ENCODE data around the gene DEXI. TPM values are rescaled to one million over a fixed set of nuclear protein-coding genes. Genes with fewer than 3 reads are reported as not detected.

The DEXI gene
- polyA plus RNA-seq, 3 donors: 4.9 to 10.8 (median 6.8) TPM

GRCh38 chr16:10984509-10984908 is 42.2 kb upstream of the DEXI start:
- no peaks in the 10 kb centered on the region for H3K9me3 Mint-ChIP-seq
- DNase-seq: no peak
- Histone ChIP-seq H3K9me3 (replicated peaks in 1 of 2; ENCODE audit: control insufficient read depth in 1 of 2, insufficient read depth in 1 of 2, low read length in 2 of 2) (no peaks in the 10 kb centered on the region), H3K27ac (ENCODE audit: low read depth in 1 of 2, low read length in 2 of 2) (no peak overlapping the region), H3K4me1 (ENCODE audit: control insufficient read depth in 1 of 2, insufficient read depth in 2 of 2, low read length in 2 of 2) (no peaks in the 10 kb centered on the region), H3K27me3 (ENCODE audit: control insufficient read depth in 2 of 2, insufficient read depth in 2 of 2, low read length in 2 of 2) (no peaks in the 10 kb centered on the region), H3K79me2 (ENCODE audit: insufficient read depth, low read length) (no peaks in the 10 kb centered on the region), H3K36me3 (replicated peaks in 1 of 2; ENCODE audit: control insufficient read depth in 1 of 2, insufficient read depth in 2 of 2, low read length in 2 of 2) (peaks cover 47 to 87% of the 10 kb centered on the region in 2 donors), H3K4me2 (replicated peaks; ENCODE audit: extremely low read depth, low read length, poor library complexity, severe bottlenecking) (no peak overlapping the region), H4K20me1 (ENCODE audit: insufficient read depth, low read length) (no peaks in the 10 kb centered on the region), H3K9ac (ENCODE audit: insufficient read depth, low read length, poor library complexity, severe bottlenecking) (no peak overlapping the region), H3K4me3 (replicated peaks in 1 of 3; ENCODE audit: low read depth in 2 of 3, low read length in 3 of 3) (no peak overlapping the region), H2AFZ (ENCODE audit: insufficient read depth, low read depth, low read length, poor library complexity, severe bottlenecking) (no peak overlapping the region)
- intact Hi-C loops (cut with micrococcal nuclease): loop anchor here in 1 of 2 donors (10.0 kb wide), 1 partner anchor 160 kb away; no protein-coding TSS in a partner anchor
- H3K27ac Mint-ChIP-seq: no peak overlapping the region
- H3K4me3 Mint-ChIP-seq: no peak overlapping the region
- H3K4me1 Mint-ChIP-seq: peaks cover 6% of the 10 kb centered on the region
- no peaks in the 10 kb centered on the region for H3K27me3 Mint-ChIP-seq (ENCODE audit: low read depth in 3 of 3)
- TF ChIP-seq CTCF (IDR thresholded peaks at IDR 0.05): no peak
- 96% methylated on average over 5 of the region's 6 CpGs for WGBS (ENCODE audit: insufficient coverage)
- peaks cover 80 to 90% of the 10 kb centered on the region in 2 donors for H3K36me3 Mint-ChIP-seq

DNA sequence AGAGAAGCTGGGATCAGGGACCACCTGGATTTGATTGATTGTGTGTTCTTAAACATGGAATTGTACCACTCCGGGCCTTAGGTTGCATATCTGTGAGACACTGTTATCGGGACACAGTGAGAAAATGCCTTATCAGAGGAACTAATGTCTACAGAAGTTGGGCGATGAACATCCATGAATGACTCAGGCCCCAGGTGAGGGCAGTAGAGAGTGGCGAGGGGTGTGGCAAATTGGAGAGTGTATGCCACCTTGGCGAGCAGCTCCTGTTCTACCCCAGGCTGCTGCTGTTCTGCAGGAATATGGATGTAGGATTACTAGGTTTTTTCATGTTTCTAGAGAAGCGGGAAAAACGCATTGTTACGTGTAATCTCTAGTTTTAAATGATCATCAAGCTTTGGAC is 40.9 kb upstream of the DEXI start:
- intact Hi-C loops (cut with micrococcal nuclease): loop anchor here in 1 of 2 donors (10.0 kb wide), 1 partner anchor 162 kb away; no protein-coding TSS in a partner anchor
- Mint-ChIP-seq H3K4me1 (peaks cover 6% of the 10 kb centered on the region), H3K36me3 (peaks cover 81 to 90% of the 10 kb centered on the region in 2 donors), H3K27me3 (ENCODE audit: low read depth in 3 of 3) (no peaks in the 10 kb centered on the region), H3K4me3 (no peak overlapping the region), H3K27ac (no peak overlapping the region), H3K9me3 (no peaks in the 10 kb centered on the region)
- H3K4me3 ChIP-seq (replicated peaks in 1 of 3; ENCODE audit: low read depth in 2 of 3, low read length in 3 of 3): no peak overlapping the region
- H3K27me3 ChIP-seq (ENCODE audit: control insufficient read depth in 2 of 2, insufficient read depth in 2 of 2, low read length in 2 of 2): no peaks in the 10 kb centered on the region
- 96% methylated on average over 8 of the region's 8 CpGs for WGBS (ENCODE audit: insufficient coverage)
- no peaks in the 10 kb centered on the region for H3K79me2 ChIP-seq (ENCODE audit: insufficient read depth, low read length)
- H3K36me3 ChIP-seq (replicated peaks in 1 of 2; ENCODE audit: control insufficient read depth in 1 of 2, insufficient read depth in 2 of 2, low read length in 2 of 2): peaks cover 51 to 87% of the 10 kb centered on the region in 2 donors
- no peaks in the 10 kb centered on the region for H3K9me3 ChIP-seq (replicated peaks in 1 of 2; ENCODE audit: control insufficient read depth in 1 of 2, insufficient read depth in 1 of 2, low read length in 2 of 2)
- H3K9ac ChIP-seq (ENCODE audit: insufficient read depth, low read length, poor library complexity, severe bottlenecking): no peak overlapping the region
- no peak overlapping the region for H3K27ac ChIP-seq (ENCODE audit: low read depth in 1 of 2, low read length in 2 of 2)
- H3K4me1 ChIP-seq (ENCODE audit: control insufficient read depth in 1 of 2, insufficient read depth in 2 of 2, low read length in 2 of 2): no peaks in the 10 kb centered on the region
- no peak for TF ChIP-seq CTCF (IDR thresholded peaks at IDR 0.05)
- no peaks in the 10 kb centered on the region for H4K20me1 ChIP-seq (ENCODE audit: insufficient read depth, low read length)
- H3K4me2 ChIP-seq (replicated peaks; ENCODE audit: extremely low read depth, low read length, poor library complexity, severe bottlenecking): no peak overlapping the region
- H2AFZ ChIP-seq (ENCODE audit: insufficient read depth, low read depth, low read length, poor library complexity, severe bottlenecking): no peak overlapping the region
- no peak for DNase-seq

All from CD14-positive monocyte (primary cell).